Cerebellar nuclear complex (tissue), 1 donor: ENCODE results near the gene CFP.

Experiments
- DNase-seq, 2 experiments: peaks; one replicate each; lab custom pipeline; 2025; lab: John Stamatoyannopoulos, UW

CFP gene

GRCh38 chrX:47637546-47638195, 7.9 kb upstream of the CFP start:
- peak in 1 of 2 experiments; percentile 33 for DNase-seq

GRCh38 chrX:47634871-47635575, 5.3 kb upstream of the CFP start:
- DNase-seq, result no peak

GRCh38 chrX:47633689-47634590, 4.2 kb upstream of the CFP start:
- no peak for DNase-seq

GRCh38 chrX:47632666-47633065, 2.9 kb upstream of the CFP start:
- DNase-seq, result no peak

GRCh38 chrX:47631676-47632075, 1.9 kb upstream of the CFP start:
- DNase-seq, result no peak

- DNase-seq, result no peak
Measured at GRCh38 chrX:47628982-47629381, 748 bp downstream of the CFP start.

GRCh38 chrX:47625365-47625764, 4.4 kb downstream of the CFP start:
- DNase-seq, result no peak

GRCh38 chrX:47623540-47624027, 6.1 kb downstream of the CFP start:
- peak; percentile 29 to 69 for DNase-seq

GRCh38 chrX:47621851-47622250, 7.9 kb downstream of the CFP start:
- DNase-seq, result no peak

- DNase-seq, result no peak
Measured at GRCh38 chrX:47620303-47620685, 9.4 kb downstream of the CFP start.

GRCh38 chrX:47619486-47620302, 10.0 kb downstream of the CFP start, which contains the start of gene SYN1:
SYN1 (minus strand) TSS chrX:47619857; CDS start chrX:47619728, 129 bp downstream.
- DNase-seq, result peak in 1 of 2 experiments; percentile 21

GRCh38 chrX:47618923-47619485, 10.7 kb downstream of the CFP start:
- DNase-seq, result no peak

- no peak for DNase-seq
Measured at GRCh38 chrX:47614618-47615017, 15.1 kb downstream of the CFP start.

- DNase-seq, result peak; percentile 0 to 2
Measured at GRCh38 chrX:47613082-47613481, 16.6 kb downstream of the CFP start.

- DNase-seq, result no peak
Measured at GRCh38 chrX:47612418-47612817, 17.3 kb downstream of the CFP start.

- no peak for DNase-seq
Measured at GRCh38 chrX:47611926-47612325, 17.8 kb downstream of the CFP start.

- no peak for DNase-seq
Measured at GRCh38 chrX:47611489-47611888, 18.2 kb downstream of the CFP start.

- no peak for DNase-seq
Measured at GRCh38 chrX:47610511-47610910, 19.2 kb downstream of the CFP start.

GRCh38 chrX:47608130-47608810, 21.5 kb downstream of the CFP start:
- DNase-seq, result no peak

GRCh38 chrX:47607091-47607490, 22.6 kb downstream of the CFP start:
- no peak for DNase-seq

- DNase-seq, result no peak
Measured at GRCh38 chrX:47605024-47605423, 24.7 kb downstream of the CFP start.
